IPS-18c (cell line): ENCODE results near the gene RNF150.

ENCODE experiments used
- H3K4me3 ChIP-seq: 2 replicates; pipeline ENCODE4 v1.7.0; 2013; ENCODE audit warnings: low read depth, mild to moderate bottlenecking, low read length, moderate library complexity; ENCODE audit not compliant: insufficient read depth
- H3K9me3 ChIP-seq: one replicate; pipeline ENCODE4 v1.6.1; 2013; ENCODE audit warnings: mild to moderate bottlenecking, low read length, moderate library complexity; ENCODE audit not compliant: control insufficient read depth, insufficient read depth

The RNF150 gene

DNA sequence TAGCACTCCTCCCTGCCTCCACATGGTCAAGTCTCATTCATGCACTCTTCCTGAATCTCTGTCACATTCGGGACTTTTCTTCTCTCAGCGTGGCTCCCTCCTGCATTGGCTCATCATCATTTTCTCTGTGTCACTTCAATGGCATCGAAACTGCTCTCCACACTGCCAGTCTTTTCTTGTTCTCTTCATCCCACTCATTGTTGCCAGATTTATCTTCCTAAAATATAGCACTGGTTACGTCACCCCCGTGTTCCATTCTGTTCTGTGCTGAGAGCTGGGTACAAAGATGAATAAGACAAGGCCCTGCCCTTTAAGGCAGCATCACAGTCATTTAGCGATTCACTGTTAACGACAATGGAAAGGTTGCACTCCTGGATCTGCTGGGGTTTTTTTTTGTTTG, 202.7 kb downstream of the RNF150 start:
- no peak overlapping the region for H3K4me3 ChIP-seq
- H3K9me3 ChIP-seq, result no peaks in the 10 kb centered on the region

DNA sequence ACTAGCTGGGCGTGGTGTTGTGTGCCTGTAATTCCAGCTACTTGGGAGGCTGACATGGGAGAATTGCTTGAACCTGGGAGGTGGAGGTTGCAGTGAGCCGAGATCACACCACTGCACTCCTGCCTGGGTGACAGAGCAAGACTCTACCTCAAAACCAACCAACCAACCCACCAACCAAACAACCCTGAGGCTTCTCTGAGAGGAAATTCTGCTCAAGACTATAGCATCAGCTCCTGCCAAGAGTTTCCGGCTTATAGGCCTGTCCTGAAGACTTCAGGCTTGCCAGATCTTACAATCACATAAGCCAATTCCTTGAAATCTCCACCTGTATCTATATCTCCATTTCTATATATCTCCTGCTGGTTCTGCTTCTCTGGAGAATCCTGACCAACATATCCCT, 203.3 kb downstream of the RNF150 start:
- H3K9me3 ChIP-seq, result no peaks in the 10 kb centered on the region
- H3K4me3 ChIP-seq, result no peak overlapping the region

DNA sequence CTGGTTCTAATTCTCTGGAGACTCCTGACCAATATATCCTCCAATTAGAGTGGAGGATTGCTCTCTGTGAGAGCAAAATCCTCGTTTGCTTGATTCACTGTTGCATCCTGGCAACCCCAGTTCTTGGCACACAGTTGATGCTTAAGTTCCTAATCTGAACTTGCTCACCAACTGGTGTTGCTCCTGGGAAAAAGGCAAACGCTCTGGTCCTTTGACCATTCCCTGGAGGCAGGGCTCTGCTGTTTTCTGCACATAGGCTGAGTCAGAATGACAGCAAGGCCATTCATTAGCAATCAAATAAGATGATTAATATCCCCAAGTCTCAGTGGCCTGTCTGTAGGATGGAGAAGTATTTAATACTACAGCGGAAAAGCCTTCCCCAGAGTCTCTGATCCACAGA, 204.4 kb downstream of the RNF150 start:
- H3K4me3 ChIP-seq, result no peak overlapping the region

DNA sequence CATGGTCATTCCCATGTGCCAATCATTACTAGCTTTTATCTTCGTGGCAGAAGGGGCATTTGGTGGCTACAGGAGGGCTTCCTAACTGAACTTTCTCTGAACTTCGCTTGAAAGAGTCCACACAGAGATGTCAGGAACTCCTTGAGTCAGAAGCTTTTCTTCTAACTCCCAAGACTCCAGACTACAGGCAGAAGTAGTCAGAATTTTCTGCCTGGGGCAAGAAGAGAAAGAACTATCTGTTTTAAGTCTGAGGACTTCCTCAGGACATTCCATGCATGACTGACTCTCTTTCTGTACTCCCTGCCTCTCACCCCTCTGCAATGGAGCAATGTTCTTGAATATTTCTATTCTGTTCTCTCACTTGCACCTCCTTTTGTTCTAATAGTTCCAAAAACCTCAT, 206.6 kb downstream of the RNF150 start:
- Histone ChIP-seq H3K4me3 (no peak overlapping the region), H3K9me3 (no peaks in the 10 kb centered on the region)

More for the DNA sequence above, 204.4 kb downstream of the RNF150 start:
- no peaks in the 10 kb centered on the region for H3K9me3 ChIP-seq

DNA sequence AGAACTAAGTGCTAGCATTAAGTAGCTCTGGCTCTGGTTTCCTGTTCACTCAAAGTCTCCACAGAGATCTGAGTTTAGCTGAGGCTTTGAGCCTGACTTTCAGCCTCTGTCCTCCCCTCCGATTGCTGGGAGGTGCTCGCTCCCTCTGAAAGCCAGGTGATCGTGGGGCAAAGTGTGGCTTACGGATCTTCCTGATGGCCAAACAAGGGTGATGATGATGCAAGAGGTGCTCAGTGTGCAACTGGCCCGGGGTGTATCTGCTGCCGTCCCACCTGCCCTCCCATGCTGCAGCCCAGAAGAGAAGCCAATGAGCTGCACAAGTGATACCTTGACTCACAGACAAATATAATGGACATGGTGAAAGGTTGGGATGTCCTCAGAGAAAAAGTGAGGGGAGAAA, 207.9 kb downstream of the RNF150 start:
- no peak overlapping the region for H3K4me3 ChIP-seq
- no peaks in the 10 kb centered on the region for H3K9me3 ChIP-seq

DNA sequence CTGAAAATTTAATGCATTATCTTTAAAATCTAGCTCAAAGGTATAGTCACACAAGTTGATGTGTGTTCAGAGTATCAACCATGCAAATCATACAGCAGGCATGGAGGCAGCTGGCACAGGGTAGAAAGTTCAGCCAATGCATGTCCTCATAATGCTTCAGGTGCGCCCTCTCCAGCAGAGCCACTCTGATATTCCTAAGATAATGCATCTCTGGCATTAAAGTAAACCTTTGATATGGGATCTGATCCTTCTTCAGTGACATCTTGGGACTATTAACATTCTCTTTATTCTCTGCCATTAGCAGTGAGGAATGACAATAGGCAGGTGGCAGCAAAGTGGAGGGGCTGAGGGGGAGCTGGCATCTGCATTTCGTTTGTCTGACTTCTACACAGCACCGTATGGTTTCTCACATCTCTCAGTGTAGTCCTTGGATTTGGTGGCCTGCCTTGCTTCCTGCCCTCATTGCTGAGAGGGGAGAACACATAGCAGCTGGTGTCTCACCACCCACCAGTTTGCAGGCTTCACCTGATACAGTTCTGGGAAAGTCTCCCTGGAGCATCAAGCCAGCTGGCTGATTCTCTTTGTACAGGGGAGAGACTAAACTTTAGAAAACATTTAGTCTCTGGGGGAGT, 208.4 kb downstream of the RNF150 start:
- Histone ChIP-seq H3K4me3 (no peak overlapping the region), H3K9me3 (no peaks in the 10 kb centered on the region)

DNA sequence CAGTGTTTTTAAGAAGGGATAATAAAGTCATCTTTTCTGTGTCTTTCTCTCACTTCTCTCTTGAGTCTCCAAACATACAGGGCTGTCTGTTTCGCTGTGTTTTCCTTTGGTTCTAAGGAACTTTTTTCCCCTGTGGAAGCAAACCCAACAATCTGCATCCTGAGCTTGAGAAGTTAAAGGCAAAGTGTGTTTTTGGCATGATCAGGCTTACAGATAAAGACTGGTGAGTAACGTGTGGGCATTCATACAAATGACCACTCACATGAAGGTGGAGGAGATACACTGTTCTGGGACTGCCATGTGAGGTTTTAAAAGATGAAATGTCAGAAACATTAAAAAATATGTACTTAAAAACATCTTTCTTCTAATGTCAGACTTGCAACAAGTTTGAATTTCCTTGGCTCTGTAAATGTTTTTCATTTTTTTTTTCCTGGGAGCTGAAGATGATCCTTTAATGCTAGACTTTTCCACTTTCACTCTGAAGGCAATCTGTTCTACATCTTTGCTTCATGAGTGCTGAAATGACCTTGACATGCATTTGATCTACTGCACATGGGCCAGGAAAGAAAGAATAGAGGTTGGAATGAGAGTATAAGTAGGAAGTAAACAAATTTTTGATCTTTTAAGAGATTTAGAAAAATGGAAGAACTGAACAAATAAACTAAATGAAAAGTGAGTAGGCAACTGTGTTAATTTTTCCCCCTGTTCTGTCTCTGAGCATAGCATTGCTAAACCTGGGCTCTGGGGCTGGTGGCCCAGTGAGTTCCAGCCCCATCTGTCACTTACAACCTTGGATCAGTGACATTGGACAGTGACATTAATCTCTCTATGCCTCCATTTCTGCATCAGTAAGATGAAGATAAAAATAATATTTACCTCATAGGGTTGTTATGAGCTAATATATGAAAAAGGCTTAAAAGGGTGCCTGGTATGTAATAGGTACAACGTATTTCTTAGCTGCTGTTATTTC, 226.0 kb downstream of the RNF150 start:
- H3K4me3 ChIP-seq, result no peak overlapping the region
- H3K9me3 ChIP-seq, result no peaks in the 10 kb centered on the region

DNA sequence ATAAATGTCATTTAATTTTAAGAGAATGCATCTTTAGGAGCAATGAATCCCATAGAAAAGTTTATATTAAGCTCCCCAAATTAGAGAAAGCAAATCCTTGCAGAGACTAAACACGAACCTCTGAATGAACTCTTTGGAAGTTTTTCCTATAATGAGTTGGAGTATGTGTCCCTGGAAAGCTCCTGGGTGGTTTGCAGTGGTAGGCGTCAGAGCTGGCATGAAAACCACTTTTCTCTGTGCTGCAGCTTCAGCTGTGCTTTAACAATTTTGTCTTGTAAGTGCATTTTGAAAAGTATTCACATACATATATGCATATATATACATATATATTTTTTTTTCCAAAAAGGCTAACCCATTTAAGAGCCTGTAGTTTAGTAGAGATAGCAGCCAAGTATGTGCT, 228.4 kb downstream of the RNF150 start:
- Histone ChIP-seq H3K9me3 (no peaks in the 10 kb centered on the region), H3K4me3 (no peak overlapping the region)

DNA sequence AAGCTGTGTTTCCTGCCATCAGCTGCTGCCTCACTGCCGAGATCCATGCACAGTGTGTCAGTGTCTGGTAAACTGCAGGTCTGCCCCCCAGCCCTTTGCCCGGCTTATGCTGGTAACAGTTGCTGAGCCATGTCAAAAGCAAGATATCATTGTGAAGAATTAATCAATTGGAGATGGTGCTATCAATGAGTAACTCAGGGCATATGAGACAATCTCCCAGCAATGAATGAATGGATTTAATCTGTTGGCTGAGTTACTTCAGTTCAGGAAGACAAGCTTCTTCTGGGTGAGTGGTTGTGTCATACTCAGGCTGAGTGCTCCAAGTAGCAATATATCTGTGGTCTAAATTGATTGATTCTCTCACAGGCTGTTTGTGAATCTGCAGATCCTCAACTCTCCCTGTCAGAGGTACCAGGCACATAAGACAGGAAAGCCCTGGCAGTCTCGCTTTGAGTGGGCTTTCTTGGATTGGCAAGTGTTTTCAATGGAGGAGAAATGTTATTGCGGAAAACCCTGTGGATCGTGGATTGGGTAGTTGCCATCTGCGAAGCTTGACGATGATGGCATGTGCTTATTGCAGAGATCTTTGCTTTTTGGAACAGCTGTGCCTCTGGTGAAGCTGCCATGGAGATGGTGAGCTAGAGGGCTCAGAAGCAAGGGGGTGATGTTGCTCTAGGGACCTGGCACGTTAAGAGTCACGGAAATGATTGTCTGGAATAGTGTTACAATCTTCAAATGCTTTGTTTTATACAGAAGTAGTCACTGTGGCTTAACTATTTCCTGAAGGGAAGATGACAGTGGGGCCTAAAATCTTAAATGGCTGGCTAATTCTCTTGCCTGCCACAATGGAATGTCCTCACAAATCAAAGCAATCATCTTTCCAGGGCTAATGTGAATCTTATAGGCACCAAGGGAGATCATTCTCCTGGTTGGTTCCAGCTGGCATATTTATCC, 229.5 kb downstream of the RNF150 start:
- Histone ChIP-seq H3K4me3 (no peak overlapping the region), H3K9me3 (no peaks in the 10 kb centered on the region)

DNA sequence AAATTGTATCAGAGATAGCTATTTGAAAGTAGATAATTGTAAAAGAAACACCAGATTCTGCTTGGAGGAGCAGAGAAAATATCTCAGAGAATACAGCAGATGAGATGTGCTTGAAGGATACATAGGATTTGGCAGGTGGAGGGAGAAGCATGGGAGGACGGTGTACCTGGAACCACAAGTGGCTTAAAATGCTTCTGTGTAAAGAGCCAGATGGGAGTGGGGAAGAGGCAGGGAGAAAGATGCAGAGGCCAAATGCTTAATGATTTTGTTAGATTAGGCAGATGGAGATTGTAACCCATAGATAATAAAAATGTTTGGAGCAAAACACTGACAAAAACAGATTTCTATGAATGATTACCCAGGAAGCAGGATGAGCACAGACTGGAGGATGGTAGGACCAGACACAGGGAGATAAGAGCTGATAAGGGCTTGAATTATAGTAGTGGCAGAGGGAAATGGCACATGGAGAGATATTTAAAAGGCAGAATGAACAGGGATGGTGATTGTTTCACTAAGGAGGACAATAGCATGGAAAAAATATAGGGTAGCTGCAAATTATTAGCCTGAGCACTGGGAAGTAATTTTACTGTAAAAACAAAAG, 231.4 kb downstream of the RNF150 start:
- no peaks in the 10 kb centered on the region for H3K9me3 ChIP-seq
- no peak overlapping the region for H3K4me3 ChIP-seq

DNA sequence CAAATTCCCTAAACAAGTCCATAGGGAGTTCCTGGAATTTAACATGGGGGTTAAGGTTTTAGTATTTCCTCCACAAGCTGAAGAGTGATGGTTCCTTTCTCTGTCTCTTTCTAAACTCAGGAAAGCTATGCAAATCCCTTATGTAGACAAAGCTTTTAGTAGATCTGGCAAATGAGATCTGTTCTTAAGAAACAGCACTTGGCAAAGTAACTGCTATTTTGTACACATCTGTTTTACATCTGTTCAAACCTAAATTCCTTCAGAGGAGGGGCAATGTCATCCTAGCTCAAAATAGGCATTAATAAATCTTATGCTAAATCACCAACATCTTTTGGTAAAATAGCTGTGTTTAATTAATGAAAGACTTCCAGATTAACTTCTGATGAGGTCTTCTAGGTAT, 239.3 kb downstream of the RNF150 start:
- no peak overlapping the region for H3K4me3 ChIP-seq
- no peaks in the 10 kb centered on the region for H3K9me3 ChIP-seq

DNA sequence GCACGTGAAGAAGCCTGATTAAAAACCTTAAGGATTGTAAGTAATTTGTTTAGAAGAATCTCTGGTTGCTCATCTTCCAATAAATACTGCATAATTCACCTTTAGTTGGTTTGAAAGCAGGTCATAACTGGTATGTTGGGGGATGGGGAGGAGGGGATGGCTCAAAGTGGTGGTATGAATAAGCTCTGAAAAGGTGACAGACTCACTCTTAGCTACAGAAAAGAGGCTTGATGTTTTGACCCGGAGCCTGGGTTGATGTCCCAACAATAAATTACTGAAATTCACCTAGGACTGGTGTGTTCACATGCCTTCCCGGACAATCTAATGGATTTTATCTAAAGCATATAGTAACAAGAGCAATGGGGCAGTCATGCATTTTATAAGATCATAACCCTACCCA, 245.2 kb downstream of the RNF150 start:
- no peak overlapping the region for H3K4me3 ChIP-seq
- H3K9me3 ChIP-seq, result no peaks in the 10 kb centered on the region

DNA sequence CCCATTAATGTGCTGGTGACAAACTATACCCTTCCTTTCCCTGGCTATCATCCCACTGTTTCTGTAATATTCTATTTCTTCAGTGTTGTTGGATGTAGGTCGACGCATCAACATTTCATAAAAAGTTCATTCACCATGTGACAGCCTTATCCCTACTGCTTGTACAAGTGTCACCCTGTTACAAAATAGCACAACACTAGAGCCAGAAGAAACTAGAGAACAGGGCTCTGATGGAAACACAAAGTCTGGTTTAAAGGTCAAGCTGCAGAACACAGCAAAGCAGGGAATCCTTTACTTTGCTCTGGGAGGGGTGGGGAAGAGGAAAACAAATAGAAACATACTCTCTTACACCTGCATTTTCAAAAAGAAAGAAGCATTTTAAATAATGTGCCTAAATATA, 245.8 kb downstream of the RNF150 start:
- H3K4me3 ChIP-seq, result no peak overlapping the region

DNA sequence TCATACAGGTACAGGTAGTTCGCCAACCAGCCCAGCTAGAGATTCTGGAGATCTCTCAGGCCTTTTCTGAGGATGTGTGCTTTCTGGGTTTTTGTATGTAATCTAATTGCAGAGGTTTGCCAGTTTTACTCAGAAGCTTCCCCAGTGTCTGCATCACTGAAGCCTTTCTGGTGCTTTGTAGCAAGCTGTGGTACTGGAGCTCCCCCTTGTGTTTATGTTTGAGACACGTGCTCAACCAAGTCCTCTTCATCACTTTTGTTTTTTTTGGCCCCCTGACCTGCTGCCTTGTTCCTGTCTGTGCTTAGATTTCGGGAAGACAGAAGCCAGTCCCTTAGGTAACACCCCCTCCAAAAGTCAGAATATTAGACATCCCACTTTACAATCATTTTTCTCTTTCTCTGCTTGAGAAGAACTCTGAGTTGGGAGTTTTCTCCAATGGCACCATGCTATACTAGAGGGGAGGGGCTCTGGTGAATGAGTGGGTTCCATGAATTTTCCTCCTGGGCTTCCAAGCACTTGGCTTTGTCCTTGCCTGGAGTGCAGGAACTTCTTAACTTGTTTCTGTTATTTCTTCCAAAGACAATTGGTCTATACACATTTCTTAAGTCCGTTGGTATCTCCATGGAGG, 248.7 kb downstream of the RNF150 start:
- Histone ChIP-seq H3K9me3 (no peaks in the 10 kb centered on the region), H3K4me3 (no peak overlapping the region)

More for the DNA sequence above, 245.8 kb downstream of the RNF150 start:
- H3K9me3 ChIP-seq, result no peaks in the 10 kb centered on the region

DNA sequence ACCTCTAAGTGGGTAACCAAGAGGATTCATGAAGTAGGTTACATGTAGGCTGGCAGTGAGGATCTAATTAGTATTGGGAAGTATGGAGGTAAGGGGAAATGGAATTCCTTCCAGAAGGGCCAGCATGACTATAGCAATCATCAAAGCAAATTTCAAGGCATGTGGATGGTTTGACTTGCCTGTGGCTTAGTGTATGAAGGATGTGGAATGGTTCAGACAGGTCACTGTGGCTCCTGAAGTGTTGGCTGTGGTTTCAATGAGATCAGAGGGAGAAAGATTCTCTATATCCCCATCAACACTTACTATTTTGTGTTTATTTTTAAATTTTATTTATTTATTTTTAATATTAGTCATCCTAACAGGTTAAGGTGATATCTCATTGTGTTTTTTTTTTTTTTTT, 255.5 kb downstream of the RNF150 start:
- Histone ChIP-seq H3K4me3 (no peak overlapping the region), H3K9me3 (no peaks in the 10 kb centered on the region)

DNA sequence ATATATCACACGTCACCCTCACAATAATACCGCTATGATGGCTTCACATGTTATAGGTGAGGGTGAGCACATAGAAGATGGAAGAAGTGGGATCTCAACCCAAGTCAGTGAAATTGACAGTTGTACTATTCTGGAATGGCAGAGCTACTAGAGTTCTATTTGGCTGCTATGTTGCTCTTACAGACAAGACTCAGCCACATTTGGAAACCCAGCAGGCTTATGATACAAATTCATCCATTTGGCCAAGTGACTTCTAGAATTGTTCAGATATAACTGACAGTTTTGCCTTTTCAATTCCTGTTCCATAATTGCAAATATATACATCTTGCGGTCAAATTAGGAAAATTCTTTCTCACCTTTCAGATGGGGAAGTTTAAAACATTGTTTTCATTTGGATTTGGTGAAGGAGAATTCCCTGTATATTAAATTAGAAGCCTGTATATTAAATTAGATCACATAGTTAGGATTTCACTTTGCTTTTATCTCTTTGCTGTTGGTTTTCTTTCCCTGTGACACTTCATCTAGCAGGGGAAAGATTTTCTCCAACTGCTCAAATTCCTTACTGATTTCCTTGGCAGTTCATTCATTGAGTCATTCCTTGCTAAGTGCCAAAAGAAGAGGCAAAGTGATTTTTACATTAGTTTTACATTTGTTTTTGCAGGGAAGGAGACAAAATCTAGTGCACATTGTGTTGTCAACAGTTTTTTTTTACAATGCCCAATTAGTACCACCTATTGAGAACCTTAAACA, 256.5 kb downstream of the RNF150 start:
- Histone ChIP-seq H3K9me3 (no peaks in the 10 kb centered on the region), H3K4me3 (no peak overlapping the region)
